GM19043 (cell line): ENCODE results near the gene MRGPRG.
"Not testable (repeated sequence)": the region's sequence is repeated elsewhere in the genome, so short reads cannot be mapped to it uniquely, and the experiment has no call there.

ENCODE experiments used
- ATAC-seq: cut with Tn5 transposase; IDR thresholded peaks from one replicate; pipeline ENCODE4 v1.9.1; 2021; ENCODE audit warnings: low read depth; ENCODE audit not compliant: unreplicated experiment

Gene MRGPRG

GRCh38 chr11:3177931-3178330, 40.7 kb downstream of the MRGPRG start:
- ATAC-seq: no peak

DNA sequence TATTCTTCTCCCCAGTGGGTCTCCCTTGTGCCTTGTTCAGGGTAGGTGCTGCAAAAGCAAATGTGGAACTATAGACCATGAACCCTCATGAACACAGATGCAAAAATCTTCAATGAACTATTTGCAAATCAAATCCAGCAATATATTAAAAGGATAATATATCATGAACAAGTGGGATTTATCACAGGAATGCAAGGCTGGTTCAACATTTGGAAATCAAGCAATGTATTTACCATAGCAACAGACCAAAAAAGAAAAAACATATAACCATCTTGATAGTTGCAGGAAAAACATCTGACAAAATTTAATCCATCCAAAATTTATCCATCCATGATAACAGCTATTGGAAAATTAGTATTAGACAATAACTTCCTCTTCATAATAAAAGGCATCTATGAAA, 42.1 kb downstream of the MRGPRG start:
- no peak for ATAC-seq

DNA sequence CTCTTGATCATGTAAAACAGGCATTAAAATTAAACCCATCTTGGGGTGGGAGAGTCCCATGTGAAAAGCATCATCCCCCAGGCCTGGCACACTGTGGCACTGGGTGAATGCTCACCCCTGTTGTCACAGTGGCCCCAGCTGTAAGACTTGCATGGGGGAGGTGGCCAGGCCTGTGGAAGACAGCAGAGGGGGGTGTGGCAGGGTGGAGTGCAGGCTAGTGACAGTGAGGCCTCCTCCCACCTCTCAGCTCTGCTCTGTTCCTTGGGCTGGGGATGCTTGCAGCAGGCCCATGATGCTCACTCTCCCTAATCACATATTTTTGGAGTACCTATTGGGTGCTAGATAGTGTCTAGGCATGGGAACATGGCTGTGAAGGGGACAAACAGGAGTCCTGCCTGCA, 43.4 kb downstream of the MRGPRG start:
- no peak for ATAC-seq

DNA sequence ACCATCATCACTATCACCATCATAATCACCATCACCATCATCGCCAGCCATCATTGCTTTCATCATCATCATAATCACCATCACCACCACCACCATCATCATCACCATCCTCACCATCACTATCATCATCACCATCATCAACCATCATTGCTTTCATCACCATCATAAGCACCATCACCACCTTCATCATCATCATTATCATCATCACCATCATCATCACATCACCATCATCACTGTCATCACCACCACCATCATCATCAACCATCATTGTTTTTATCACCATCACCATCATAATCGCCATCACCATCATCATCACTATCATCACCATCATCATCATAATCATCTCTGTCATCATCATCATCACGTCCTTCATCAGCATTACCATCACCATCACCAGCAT, 44.2 kb downstream of the MRGPRG start:
- no peak for ATAC-seq

- no peak for ATAC-seq
Measured at GRCh38 chr11:3173795-3174194, 44.8 kb downstream of the MRGPRG start.

- ATAC-seq: no peak
Measured at GRCh38 chr11:3171931-3172560, 46.6 kb downstream of the MRGPRG start.

DNA sequence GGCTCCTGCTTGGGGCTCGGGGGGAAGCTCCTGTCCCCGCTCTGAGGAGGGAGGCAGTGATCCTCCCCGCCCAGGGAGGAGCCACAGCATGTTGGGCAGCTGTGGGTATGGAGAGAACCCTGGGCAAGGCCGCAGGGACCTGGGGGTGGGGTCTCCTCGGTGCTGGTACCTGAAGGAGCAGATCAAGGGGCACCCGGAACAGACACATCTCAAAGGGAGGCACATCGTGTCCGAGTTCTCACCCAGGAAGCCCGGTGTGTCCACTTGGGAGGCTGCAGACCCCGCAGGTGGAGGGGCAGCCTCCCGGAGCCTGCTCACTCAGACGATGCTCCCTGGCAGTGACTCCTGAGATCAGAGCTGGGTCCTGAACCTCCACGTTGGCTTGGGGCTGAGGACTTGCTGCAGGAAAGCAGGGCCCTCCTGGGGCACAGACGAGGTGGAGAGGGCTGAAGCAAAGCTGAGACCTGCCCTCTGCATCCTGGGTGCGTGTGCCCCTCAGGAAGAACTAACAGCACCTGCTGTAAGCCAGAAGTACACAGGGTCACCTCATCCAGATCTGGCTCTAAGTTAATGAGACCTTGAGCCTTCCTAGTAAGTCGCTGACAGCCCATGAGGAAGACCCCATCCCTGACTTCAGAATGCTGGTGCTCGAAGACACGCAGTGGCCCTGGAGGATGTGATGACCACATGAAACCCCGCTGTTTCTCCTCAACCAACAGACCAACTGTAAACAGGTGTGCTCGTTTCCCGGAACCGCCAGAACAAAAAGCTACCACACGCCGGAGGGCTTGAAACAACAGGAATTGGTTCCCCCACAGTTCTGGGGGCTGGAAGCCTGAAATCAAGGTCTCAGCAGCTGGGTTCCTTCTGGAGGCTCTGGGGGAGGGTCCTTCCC, 47.6 kb downstream of the MRGPRG start:
- no peak for ATAC-seq

DNA sequence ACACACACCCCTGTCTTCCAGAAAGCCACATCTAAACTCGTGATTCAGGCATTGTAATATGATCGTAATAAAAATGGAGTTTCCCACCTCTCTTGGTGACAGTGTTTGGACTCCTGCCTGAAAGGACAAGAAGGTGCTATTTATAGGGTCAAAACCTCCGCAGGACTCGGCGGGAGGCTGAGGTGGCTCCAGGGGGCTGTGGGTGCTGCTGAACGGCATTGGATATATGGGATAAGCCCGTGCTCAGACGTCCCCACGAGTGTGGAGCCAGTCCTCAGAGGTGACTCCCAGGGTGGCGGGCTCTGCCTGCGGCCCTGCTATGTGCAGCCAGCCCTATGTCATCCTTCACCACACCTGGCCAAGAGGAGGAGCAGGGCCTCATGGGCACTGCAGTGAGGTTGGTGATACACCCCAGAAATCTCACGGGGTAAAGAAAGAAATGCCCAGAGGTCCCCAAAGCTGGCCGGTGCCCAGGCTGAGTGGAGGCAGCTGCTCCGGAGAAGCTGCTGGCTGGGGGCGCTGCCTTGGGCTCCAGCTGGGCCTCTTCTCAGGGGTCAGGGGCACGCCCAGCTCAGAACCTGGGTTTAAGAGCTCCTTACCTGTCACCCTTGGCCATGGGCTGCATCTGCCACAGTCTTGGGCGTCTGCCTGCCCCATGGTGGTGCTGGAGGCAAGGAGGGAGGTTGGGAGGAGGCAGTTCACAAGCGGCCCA, 48.4 kb downstream of the MRGPRG start:
- ATAC-seq: no peak

GRCh38 chr11:3169255-3170043, 49.2 kb downstream of the MRGPRG start:
- ATAC-seq: no peak

DNA sequence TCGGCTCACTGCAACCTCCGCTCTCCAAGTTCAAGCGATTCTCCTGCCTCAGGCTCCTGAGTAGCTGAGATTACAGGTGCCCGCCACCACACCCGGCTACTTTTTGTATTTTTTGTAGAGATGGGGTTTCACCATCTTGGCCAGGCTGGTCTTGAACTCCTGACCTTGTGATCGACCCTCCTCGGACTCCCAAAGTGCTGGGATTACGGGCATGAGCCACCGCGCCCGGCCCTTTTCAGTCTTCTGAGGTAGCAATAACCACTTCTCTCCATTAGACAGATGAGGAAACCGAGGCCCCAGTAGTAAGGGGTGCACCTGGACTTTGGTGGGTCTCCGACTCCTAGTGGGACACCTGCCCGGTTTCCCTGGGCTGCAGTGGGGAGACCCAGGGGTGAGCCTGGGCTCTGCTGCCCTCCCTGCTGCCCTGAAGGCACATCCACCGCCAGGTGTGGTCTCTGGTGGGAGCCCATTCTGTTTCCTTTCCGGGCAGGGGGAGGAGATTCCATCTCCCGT, 49.8 kb downstream of the MRGPRG start:
- ATAC-seq: not testable (repeated sequence)
